ENCODE measurements around the gene BLVRA.
"Not testable (repeated sequence)": the region's sequence is repeated elsewhere in the genome, so short reads cannot be mapped to it uniquely, and the experiment has no call there.

Gene BLVRA

DNA sequence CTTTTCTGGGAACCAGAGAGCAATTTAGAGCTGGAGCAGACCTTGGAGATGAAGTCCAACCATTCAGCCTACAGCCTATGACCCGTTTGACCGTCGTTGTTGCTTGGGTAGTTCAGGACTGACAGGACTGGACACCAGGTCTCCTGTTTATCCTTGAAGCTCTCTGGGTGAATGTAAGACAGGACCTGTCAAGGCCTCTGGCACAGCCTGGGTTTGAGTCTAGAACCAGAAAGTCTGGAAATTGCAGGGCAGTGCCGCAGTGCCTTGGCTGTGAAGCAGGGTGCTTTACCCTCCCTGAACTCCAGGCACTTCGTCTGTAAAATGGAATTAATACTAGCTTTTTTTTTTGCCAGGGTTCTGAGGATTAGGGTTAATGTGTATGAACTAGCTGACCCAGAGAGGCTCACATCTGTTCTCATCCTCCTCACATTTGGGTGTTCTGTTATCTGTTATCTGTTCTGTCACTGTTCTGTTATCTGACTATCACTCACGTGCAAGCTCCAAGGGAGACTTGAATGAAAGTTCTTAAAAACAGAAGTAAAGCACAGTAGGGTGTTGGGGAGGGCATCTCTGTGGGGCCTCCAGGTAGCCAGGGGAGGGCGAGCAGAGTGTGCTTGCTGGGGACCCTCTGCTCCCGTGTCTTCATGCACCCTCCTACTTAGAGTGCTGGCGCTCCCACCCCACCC, 9.9 kb downstream of the BLVRA start:
- in situ Hi-C loops (cut with HindIII; ENCODE audit: low pct_unique_long_range_greater_than_20kb, low sequenced_read_pairs): no loop called here
- DNase-seq (ENCODE audit: low read depth in 1 of 2, low spot score in 1 of 2): peak in 1 of 2 experiments; percentile 71
- no peak for TF ChIP-seq JUND (IDR thresholded peaks at IDR 0.05; ENCODE audit: low read depth)

DNA sequence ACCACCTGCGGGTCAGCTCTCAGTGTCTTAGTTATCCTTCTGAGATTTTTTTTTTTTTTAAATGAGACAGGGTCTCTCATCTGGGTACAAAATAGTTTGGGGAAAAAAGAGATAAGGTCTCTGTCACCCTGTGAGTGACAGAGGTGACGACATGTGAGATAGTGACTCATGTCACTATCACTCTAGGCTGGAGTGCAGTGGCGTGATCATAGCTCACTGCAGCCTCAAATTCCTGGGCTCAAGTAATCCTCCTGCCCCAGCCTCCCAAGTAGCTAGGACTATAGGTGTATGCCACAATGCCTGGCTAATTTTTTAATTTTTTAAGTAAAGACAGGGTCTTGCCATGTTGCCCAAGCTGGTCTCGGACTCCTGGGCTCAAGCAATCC, 10.4 kb downstream of the BLVRA start:
- no peak for TF ChIP-seq JUND (IDR thresholded peaks at IDR 0.05; ENCODE audit: low read depth)
- in situ Hi-C loops (cut with HindIII; ENCODE audit: low pct_unique_long_range_greater_than_20kb, low sequenced_read_pairs): no loop called here
- no peak for DNase-seq (ENCODE audit: low read depth in 1 of 2, low spot score in 1 of 2)

- no peak for TF ChIP-seq JUND (IDR thresholded peaks at IDR 0.05; ENCODE audit: low read depth)
- in situ Hi-C loops (cut with HindIII; ENCODE audit: low pct_unique_long_range_greater_than_20kb, low sequenced_read_pairs): no loop called here
Measured at GRCh38 chr7:43769281-43769680, 10.8 kb downstream of the BLVRA start.

GRCh38 chr7:43769791-43770465, 11.4 kb downstream of the BLVRA start:
- in situ Hi-C loops (cut with HindIII; ENCODE audit: low pct_unique_long_range_greater_than_20kb, low sequenced_read_pairs): no loop called here
- TF ChIP-seq JUND (IDR thresholded peaks at IDR 0.05; ENCODE audit: low read depth): no peak

More at GRCh38 chr7:43769281-43769680, 10.8 kb downstream of the BLVRA start:
- DNase-seq (ENCODE audit: low read depth in 1 of 2, low spot score in 1 of 2): no peak

DNA sequence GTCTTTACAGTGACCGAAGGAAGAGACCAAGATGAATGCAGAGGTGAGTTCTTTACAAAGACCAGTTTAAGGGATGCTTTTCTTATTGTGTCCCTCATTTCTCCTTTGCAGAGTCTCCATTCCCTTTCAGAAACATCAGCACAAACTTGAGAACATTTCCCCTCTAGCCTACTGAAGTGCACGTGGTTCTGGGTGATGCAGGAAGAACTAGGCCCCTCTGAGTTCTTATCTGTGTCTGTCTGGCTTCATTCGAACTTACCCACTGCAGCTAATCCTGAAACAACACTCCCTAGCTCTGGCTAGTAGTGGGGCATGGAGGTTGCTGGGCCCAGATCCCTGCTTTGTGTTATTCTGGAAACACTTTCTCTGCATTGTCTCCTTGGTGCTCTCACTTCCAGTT, 12.6 kb downstream of the BLVRA start:
- DNase-seq (ENCODE audit: low read depth in 1 of 2, low spot score in 1 of 2): no peak
- in situ Hi-C loops (cut with HindIII; ENCODE audit: low pct_unique_long_range_greater_than_20kb, low sequenced_read_pairs): no loop called here
- TF ChIP-seq JUND (IDR thresholded peaks at IDR 0.05; ENCODE audit: low read depth): no peak

More at GRCh38 chr7:43769791-43770465, 11.4 kb downstream of the BLVRA start:
- no peak for DNase-seq (ENCODE audit: low read depth in 1 of 2, low spot score in 1 of 2)

GRCh38 chr7:43771573-43771972, 13.1 kb downstream of the BLVRA start:
- in situ Hi-C loops (cut with HindIII; ENCODE audit: low pct_unique_long_range_greater_than_20kb, low sequenced_read_pairs): no loop called here
- DNase-seq (ENCODE audit: low read depth in 1 of 2, low spot score in 1 of 2): no peak
- no peak for TF ChIP-seq JUND (IDR thresholded peaks at IDR 0.05; ENCODE audit: low read depth)

GRCh38 chr7:43773268-43773667, 14.8 kb downstream of the BLVRA start:
- in situ Hi-C loops (cut with HindIII; ENCODE audit: low pct_unique_long_range_greater_than_20kb, low sequenced_read_pairs); DNase-seq (ENCODE audit: low read depth in 1 of 2, low spot score in 1 of 2): not testable (repeated sequence)

GRCh38 chr7:43775255-43775654, 16.8 kb downstream of the BLVRA start:
- in situ Hi-C loops (cut with HindIII; ENCODE audit: low pct_unique_long_range_greater_than_20kb, low sequenced_read_pairs); DNase-seq (ENCODE audit: low read depth in 1 of 2, low spot score in 1 of 2): not testable (repeated sequence)

GRCh38 chr7:43778293-43779044, 20.0 kb downstream of the BLVRA start:
- DNase-seq (ENCODE audit: low read depth in 1 of 2, low spot score in 1 of 2); in situ Hi-C loops (cut with HindIII; ENCODE audit: low pct_unique_long_range_greater_than_20kb, low sequenced_read_pairs): not testable (repeated sequence)

DNA sequence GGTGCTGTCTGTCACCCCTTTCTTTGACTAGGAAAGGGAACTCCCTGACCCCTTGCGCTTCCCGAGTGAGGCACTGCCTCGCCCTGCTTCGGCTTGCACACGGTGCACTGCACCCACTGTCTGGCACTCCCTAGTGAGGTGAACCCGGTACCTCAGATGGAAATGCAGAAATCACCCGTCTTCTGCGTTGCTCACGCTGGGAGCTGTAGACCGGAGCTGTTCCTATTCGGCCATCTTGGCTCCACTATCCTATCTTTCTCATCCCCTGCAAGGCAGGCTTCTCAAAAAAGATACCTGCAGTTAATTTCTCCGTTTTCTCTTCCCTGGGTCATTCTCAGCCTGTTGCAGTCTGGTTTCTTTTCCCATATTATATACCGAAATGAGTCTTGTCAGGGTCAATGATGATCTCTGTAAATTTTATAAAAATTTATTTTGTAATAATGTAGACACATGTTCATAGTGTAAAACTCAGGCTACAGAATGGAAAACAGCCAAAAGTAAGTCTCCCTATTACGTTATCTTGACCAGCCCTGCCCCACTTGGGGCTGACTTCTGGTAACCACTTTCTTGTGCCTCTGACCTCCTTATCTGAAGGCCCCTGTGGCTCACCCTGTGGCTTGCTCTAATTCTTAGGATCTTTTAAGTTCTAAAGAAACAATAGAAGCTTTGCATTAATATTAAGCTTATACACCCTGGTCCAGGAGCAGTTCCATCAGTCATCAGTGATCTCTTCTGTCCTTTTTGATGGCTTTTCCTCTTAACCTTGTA, 20.7 kb downstream of the BLVRA start:
- in situ Hi-C loops (cut with HindIII; ENCODE audit: low pct_unique_long_range_greater_than_20kb, low sequenced_read_pairs): no loop called here
- no peak for DNase-seq (ENCODE audit: low read depth in 1 of 2, low spot score in 1 of 2)
- no peak for TF ChIP-seq JUND (IDR thresholded peaks at IDR 0.05; ENCODE audit: low read depth)

DNA sequence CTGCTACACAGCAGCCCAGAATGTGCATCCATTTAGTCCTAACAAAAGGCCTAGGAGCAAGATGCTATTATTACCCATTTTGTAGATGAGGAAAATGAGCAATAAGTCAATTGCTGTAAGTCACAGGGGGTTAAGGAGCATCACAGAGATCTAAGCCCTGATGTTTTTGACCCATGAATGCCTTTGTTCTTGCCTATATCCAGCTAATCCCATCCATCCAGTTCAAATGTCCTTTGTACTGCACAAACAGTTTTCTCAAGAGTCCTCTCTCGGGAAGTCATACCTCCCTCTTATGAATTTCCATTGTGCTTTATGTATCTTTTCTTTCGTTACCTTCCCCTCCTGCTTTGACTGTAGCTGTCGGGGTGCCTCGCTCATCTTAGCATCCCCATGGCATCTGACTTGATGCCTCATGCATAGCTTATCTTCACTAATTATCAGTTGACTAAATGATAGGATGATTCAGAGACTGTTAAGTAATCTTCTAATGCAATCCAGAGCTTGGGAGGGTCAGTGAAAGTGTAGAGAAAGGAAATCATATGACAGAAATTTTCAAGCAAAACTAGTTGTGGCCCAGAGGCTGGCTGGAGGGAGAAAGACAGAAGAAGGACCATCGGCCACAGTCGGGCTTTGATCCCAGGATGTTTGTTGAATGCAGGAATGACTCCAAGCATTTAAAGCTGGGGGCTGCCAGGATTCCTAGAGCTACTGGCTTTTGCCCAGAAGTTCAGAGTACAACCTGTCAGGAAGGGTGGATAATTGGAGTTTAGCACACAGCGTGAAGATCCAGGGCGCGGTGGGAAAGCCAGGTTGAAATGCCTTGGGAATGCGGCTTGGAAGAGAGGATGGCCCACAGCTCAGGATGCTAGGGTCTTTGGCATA, 23.5 kb downstream of the BLVRA start:
- no peak for TF ChIP-seq JUND (IDR thresholded peaks at IDR 0.05; ENCODE audit: low read depth)
- no peak for DNase-seq (ENCODE audit: low read depth in 1 of 2, low spot score in 1 of 2)
- in situ Hi-C loops (cut with HindIII; ENCODE audit: low pct_unique_long_range_greater_than_20kb, low sequenced_read_pairs): no loop called here

Measured in T47D (cell line).